Cortex of kidney (tissue), 1 donor: ENCODE results near the gene HSFX4.
"Not testable (repeated sequence)": the region's sequence is repeated elsewhere in the genome, so short reads cannot be mapped to it uniquely, and the experiment has no call there.

Source experiments
- DNase-seq: peaks from one replicate; lab custom pipeline; 2025; lab: John Stamatoyannopoulos, UW

HSFX4 gene

GRCh38 chrX:149937871-149938426, 8.6 kb downstream of the HSFX4 start:
- no peak for DNase-seq

DNA sequence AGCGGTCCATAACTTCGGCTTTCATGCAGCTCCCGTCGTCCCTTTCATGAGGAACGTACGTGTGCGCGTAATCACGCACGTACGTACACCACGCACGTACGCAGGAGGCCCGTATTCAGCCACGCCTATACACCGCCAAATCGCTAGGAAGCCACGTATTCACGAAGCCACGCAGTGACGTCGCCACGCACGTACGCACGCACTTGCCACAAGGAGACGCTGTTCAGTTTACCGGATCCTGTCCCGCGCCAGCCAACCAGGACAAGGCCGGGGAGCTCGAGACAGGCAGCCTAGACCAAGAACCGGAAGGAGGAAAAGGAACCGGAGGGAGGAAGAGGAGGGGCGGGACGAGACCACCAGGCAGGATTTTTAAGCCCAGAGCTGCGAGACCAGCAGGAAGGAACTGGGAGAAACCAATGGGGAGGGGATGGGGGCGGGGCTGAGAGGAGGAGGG, 9.1 kb downstream of the HSFX4 start, which contains the start of gene EOLA2:
TSS of gene EOLA2 (minus strand) at position 65 of the 454 bp plus-strand sequence. CDS start 4,617 bp downstream, outside the sequence.
- no peak for DNase-seq

- peak; percentile 5 for DNase-seq
These were observed 9.7 kb downstream of the HSFX4 start for GRCh38 chrX:149938881-149939654.

GRCh38 chrX:149939655-149939904, 10.2 kb downstream of the HSFX4 start:
- no peak for DNase-seq

GRCh38 chrX:149939905-149940673, 10.7 kb downstream of the HSFX4 start:
- DNase-seq: peak; percentile 5

DNA sequence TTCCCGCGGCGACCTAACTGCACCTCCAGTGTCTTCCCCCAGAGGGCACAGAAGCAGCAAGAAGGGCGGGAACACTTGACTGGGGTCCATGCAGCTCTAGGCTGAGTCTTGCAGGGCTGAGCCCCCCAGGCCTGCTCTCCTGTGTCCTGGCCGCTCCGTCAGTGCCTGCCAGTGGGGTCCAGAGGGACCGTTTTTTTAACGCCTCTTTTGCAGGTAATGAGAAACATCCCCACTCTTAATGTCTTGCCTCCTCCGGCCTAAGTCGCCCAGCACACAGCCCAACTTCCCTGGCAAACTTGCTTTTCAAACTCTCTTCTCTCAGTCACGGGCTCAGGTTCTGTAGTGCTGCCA, 11.3 kb downstream of the HSFX4 start:
- DNase-seq: not testable (repeated sequence)

- DNase-seq: not testable (repeated sequence)
These were observed 15.8 kb downstream of the HSFX4 start for GRCh38 chrX:149945087-149945670.

- not testable (repeated sequence) for DNase-seq
These were observed 16.4 kb downstream of the HSFX4 start for GRCh38 chrX:149945820-149946219.

DNA sequence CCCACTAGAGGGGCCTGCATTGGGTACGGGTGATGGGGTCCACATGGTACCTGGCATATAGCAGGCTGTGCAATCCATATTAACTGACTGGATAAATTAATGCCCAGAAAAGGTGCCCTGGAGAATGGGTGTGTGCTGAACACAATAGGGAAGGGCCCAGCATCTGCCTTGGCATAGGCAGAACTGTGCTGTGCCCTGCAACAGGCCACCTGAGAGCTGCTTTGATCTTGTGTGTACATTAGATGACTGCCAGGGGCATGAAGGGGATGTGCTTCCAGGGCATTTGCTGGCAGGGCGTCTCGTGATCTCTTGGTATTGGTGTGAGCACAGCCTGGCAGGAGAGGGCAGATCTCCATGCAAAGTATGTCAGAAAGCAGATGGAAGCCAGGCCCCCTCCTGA, 17.6 kb downstream of the HSFX4 start:
- DNase-seq: not testable (repeated sequence)

GRCh38 chrX:149948016-149948415, 18.6 kb downstream of the HSFX4 start:
- no peak for DNase-seq

DNA sequence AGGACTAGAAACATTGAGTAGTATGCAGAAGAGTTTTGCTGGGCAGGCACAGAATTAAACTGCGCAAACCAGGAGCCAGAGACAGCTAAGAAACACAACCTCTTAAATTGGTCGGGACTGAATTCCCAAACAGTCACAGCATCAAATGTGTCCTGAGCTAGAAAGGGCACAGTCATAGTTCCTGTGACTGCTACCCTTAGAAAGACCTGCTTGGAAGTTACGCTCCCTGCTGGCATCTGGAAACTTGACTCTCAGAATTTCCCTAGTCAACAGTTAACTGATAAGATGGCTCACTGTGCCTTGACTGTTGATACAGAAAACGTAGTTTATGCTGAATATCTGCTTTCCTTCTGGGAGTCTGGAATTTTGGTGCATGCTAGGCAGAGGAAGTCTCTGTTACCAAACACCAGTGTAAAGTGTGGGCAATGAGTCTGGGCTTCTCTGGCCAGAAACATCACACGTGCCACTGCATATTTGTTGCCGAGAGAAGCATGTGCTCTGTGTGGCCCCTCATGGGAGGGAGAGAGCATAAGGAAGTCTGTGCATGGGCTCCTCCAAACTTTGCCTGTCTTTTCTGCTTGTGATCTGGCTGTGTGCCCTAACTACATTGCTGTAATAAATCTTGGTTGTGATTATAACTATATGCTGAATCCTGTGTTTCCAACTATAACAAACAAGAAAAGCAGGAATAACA, 20.5 kb downstream of the HSFX4 start:
- no peak for DNase-seq

GRCh38 chrX:149950681-149951080, 21.3 kb downstream of the HSFX4 start:
- no peak for DNase-seq

DNA sequence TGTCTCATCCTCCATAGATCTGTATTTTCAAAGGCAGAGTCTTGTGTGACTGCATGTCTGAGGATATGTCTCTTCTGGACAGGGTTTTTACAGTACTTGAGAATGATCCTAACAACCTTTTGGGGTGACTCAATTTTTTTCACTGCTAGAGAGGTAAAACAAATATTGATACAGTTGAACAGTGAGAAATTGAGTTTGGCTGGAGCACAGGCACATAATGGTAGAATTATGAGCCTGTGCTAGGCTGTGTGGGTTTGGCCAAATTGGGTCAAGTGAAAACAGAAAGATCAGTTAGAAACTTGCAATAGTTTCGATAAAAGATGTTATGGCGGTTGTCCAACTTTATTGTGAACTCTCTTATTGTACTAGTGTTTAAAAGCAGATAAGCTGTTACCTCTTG, 32.2 kb downstream of the HSFX4 start:
- DNase-seq: no peak

- DNase-seq: no peak
These were observed 32.6 kb downstream of the HSFX4 start for GRCh38 chrX:149962010-149962409.

GRCh38 chrX:149962859-149963757, 33.7 kb downstream of the HSFX4 start:
- DNase-seq: no peak

- no peak for DNase-seq
These were observed 49.8 kb downstream of the HSFX4 start for GRCh38 chrX:149979126-149979644.
